PFSK-1 (cell line): Measurements from ENCODE around the gene IDH3G.

Source experiments
- POLR2AphosphoS5 ChIP-seq: IDR thresholded peaks from 2 replicates; pipeline ENCODE4 v1.6.1; 2012; ENCODE audit warnings: low read depth, mild to moderate bottlenecking, control low read depth, low read length, moderate library complexity
- REST ChIP-seq, 2 experiments: IDR thresholded peaks; 2 replicates each; pipeline versions ENCODE4 v1.6.1 to v1.8.0; 2011 to 2012; ENCODE audit warnings: low read depth in 2 of 2, low read length in 2 of 2, control low read depth in 1 of 2, inconsistent platforms in 1 of 2, mild to moderate bottlenecking in 1 of 2, moderate library complexity in 1 of 2; ENCODE audit not compliant: insufficient read depth in 1 of 2

GRCh38 chrX:153763298-153763932 lies 30.8 kb downstream of the IDH3G start:
- TF ChIP-seq POLR2AphosphoS5 = no peak
- no peak for TF ChIP-seq REST (IDR thresholded peaks at IDR 0.05; ENCODE audit: insufficient read depth in 1 of 2, low read depth in 2 of 2, low read length in 2 of 2)
